GM10847 (cell line): ENCODE results near the gene RFTN1.

ENCODE experiments used
- POLR2A ChIP-seq: IDR thresholded peaks from 2 replicates; pipeline ENCODE4 v1.6.1; 2011; ENCODE audit not compliant: insufficient read length; ENCODE audit errors: extremely low read depth

Gene RFTN1

DNA sequence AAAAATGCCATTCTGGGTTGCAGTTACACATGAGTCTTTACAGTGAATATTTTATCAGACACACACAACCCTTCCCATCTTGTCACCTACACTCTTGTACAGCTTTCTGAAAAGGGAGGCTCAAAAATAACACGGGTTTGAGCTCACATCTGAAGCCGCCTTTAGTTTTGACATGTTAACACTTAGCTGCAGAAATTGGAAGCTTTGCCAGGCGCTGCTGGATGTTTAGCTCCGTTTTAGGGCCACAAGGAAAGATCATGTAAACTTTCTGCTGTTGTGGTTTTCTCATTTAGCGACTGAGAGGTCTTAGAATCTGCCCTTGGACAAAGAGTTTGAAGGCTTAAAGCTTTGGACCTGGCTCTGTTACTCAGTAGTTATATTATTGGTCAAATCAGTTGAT, 128.3 kb downstream of the RFTN1 start:
- no peak for TF ChIP-seq POLR2A

DNA sequence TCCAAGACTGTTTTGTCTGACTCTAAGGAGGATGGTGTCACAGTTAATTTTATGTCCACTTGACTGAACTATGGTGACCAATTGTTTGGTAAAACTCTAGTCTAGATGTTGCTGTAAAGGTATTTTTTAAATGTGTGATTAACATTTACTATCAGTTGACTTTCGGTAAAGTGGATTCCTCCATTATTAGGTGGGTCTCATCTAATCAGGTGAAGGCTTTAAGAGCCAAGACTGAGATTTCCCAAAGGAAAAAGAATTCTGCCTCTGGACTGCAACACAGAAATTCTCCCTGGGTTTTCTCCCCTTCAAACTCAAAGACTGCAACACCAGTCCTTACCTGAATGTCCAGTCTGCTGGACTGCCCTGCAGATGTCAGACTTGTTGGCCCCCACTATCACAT, 129.6 kb downstream of the RFTN1 start:
- no peak for TF ChIP-seq POLR2A

DNA sequence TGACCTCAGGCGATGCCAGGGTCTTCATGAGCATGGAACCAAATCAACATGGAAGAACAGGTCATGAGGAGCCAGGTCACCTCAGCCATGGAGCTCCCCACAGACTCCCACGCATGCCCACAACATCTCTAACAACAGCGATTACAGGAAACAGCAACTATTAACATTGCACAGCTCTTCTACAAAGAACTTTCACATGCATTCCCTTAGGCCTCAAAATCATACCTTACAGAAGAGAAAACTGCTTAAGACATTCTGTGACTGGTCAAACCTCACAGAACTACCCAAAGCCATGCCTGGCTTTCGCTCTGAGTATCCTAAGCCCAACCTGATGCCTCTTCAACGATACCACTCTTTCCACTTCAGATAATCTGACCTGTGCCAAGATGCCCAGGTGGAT, 130.7 kb downstream of the RFTN1 start:
- TF ChIP-seq POLR2A, result no peak

DNA sequence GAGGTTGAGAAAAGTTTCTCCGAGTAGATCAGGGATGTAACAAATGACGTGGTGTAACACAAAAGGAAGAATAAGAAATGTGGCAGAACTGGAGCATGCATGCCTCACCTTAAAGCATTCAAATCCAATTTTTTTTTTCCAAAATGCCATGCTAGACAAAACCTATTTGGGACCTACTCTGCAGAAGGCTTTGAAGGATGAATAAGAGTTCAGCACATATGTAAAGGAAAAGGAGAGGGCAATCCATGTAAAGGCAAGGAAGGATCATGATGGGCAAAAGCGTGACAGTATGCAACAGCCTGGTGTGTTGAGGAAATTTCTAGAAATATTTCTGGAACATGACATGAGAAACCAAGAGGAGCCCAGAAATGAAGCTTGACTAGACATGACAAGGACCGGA, 132.1 kb downstream of the RFTN1 start:
- TF ChIP-seq POLR2A, result no peak

DNA sequence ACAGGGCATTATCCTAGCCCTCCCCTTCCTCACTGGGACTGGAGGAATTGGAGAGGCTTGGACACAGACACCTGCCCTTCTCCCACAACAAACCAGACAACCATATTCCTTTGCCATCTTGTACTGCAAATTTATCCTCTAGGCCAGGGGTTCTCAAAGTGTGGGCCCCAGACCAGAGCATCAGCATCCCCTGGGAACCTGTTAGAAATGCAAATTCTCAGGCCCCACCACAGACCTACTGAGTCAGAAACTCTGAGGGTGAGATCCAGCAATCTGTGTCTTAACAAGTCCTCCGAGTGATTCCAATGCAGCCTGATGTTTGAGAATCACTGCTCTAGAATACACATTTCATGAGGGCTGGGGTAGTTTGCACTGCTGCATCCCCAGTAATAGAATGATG, 133.1 kb downstream of the RFTN1 start:
- TF ChIP-seq POLR2A, result no peak

DNA sequence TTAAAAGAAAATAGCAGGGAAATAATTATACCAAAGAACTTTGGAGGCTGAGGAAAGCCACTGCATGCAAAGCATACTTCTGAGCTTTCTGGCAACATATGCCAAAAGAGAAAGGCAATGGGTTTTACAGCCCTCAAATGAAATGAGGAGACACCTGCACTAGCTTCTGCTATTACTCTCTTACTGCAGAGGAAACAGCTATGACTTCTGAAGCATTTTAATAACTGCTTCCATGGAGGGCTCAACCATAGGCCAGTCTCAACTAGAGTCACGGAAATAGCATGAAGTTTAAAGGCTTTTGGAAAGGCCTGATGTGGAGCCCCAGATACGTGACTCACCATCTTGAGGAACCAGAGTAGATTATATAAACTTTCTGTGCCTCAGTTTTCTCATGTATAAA, 133.7 kb downstream of the RFTN1 start:
- no peak for TF ChIP-seq POLR2A

DNA sequence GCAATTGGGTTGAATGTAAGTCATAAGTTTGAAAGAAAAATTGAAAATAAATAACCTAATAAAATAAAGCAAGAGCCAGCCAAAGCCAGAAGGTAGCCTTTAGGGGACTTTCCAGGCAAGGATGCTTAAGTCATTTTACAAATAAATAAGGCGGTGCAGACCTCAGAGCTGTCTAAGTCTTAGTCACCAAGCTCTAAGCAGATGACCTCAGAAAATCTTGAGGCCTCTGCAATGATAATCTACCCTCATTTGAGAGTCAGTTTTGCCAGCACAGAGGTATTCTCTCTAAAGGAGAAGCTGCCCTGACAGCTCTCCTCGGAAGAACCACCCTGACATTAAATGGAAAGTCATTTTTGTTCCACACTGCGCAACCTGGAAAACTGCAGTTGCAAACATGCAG, 134.6 kb downstream of the RFTN1 start:
- no peak for TF ChIP-seq POLR2A

DNA sequence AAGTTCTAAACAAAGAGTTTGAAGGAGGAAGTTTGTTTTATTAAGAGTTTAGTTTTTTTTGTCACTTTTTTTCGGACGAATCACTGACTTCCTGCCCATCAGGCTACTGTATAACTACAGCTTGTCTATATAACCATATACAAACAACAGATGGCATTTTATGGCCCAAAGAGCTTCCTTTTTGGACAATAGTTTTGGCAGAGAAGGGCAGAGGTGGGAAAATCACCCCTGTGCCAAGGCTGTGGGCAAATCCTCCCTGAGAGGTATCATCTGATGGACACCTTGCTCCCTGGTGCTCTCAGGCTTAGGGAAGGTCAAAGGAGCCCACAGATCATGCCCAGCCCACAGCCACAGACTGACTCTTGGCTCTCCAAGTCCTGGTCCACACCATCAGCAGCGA, 135.1 kb downstream of the RFTN1 start:
- no peak for TF ChIP-seq POLR2A

DNA sequence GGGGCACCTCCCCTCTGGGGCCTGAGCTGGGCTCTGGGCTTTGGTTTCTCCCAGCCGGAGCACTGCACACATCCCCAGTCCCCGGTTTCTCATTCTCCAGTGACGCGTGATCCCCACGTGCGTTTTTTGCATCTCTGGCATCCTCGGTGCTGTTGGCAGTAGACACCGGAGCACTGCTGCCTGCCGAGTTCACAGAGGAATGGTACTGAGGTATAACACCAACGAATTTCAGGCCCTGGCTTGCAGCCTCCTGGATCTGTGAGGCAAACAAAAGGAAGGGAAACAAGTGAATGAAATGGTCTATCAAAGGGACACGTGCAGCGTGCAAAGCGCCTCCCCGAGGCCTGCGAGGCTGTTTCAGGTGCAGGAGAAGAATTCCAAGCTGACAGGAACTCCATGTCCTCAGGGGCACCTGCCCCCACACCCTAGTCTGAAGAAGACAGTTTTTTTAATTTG, 135.6 kb downstream of the RFTN1 start:
- no peak for TF ChIP-seq POLR2A

DNA sequence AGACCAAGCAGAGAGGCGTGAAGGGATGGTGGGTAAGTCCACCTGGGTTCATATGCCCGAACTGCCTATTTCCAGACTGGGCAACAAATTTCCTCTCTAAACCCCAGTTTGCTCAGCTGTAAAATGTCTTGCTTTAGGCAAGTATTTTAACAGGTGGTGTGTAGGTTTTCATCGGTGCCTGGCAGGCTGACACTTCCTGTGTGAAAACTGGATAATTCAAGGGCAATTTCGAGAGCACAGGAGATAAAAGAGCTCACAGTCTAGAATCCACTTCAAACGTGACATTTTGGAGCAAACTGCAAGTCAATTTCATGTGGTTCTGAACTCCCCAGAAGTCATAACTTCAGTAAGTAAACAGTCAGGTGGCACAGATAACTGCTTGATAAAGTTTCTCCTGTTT, 136.3 kb downstream of the RFTN1 start:
- TF ChIP-seq POLR2A, result no peak

DNA sequence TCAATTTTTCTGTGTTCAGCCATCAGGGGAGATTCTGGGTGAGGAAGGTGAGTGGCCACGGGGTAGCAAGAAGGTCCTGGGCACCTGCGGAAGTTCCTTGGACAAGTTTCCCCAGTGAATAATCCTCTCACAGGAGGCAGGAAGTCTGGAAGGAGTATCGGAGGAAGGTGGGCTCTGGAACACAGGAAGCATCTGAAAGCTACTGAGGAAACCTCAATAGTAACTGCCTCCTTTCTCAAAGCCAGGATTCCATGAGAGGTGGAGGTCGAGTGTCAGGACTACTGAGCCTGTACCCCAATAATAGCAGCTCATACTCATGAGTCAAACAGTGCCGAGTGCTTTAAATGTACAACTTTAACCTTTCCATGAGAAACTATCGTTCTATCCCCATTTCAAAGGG, 137.6 kb downstream of the RFTN1 start:
- TF ChIP-seq POLR2A, result no peak

DNA sequence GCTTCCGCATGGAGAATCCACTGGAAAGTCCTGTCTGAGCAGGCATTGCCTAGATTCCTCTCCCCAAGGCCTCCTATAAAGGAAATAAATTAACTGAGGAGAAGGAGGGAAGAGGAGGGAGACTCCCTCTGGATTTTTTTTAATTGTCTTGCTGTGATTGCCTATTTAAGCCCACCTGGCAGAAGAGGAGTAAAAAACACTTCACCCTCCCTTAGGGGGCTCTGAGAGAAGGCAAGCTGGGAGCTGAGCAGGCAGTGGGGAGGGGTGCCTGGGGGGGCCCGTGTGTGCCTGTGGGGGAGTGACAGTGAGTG, 138.6 kb downstream of the RFTN1 start:
- TF ChIP-seq POLR2A, result no peak

DNA sequence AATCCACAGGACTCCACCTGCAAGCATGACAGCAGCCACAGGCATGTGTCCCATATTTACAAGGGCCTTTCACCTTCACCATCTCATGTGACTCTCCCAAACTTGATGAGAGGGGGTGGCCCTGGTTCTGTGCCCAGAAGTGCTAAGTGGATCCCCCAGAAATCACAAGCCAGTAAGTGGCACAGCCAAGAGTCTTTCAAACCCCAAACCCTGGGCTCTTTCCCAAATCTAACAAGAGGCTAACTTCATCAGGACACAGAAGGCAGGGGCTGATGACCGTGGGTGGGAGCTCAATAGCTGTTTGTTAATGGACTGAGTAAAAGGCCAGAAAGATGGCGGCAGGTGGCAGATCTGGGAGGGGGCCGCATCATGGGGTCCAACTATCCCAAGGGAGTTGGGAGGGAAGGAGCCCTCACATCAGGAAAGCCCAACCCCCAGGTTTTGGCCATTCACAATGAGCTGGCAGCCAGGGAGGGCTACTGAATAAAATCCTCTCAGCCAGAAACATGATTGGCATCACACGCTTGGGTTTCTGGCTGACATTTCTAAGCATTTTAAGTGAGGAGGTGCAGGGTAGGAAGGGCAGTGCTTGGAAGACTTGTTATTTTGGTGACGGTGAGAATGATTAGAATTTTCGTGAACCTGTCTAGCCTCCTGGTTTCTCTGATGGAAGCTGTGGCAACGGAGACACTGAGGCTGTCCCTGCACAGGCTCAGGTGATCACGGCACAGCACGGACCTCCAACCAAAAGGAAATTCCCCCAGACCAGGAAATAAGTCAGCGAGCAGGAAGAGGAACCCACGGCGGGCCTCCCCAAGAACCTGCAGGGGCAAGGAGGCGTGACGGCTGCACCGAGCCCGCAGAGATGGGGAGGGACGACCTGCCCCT, 139.2 kb downstream of the RFTN1 start:
- TF ChIP-seq POLR2A, result no peak

DNA sequence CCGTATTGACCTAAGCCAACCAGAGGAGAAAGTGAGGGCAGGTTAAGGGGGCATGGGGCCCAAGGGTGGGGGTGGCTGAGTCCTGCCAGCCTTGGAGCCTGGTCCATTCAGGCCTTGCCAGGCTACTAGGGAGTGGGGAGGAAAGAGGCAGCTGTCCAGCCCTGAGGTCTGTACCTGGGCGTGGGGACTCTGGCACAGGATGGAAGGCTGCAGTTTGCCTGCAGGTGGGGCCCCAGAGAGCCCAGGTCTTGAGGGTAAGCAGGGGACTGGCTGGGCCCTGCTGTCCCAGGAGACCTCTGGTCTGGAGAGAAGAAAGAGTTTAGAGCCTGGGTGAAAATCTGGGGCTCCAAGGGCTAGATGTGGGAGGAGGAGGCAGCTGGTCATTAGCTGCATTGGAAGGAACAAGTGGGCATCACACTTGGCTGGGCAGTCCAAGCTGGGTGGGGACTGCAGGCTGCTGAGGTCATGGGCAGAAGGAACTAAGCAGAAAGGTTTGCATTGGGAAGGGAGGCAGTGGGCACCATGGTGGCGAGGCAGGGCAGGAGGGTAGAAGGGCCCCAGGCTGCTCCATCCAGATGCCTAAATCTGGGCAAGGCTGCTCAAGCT, 140.1 kb downstream of the RFTN1 start:
- no peak for TF ChIP-seq POLR2A

DNA sequence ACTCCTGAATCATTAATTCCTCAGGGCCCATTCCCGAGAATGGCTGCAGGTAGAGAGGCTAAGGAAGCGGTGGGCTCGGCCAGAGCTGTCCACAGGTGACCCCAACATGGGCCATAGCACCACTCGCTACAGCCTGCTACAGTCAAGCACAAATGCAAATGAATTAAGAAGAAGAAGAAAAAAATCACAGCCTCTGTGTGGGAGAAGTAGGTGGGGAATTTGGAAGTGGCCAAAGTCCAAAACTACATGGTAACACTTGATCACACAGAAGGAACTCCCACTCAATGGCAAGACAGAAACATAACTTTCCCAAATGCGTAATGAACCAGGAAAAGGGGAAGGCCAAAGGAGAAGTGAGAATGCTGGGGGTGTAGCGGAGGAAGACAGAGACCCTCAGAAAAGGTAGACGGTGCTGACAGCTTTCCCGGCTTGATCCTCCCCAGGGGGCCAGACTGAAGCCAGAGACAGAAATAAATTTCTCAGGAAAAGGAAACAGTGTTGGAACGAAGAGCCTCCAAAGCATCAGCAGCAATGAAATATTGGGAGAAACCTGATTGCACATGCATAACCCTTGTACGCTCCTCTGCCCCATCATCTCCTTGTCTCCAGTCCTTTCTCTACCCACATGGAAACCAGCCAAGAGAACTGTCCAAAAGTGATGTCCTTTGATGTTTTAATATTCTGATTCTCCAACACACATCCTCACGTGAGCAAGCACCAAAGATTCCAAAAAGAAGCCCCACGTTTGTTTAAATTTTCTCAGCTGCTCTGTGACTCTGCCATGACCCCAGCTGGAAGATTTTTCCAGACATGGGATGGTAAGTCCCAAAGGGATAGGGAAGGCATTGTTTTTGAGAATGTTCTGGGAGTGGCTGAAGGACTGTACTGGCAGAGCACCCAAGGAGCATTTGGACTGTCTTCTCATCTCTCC, 140.9 kb downstream of the RFTN1 start:
- no peak for TF ChIP-seq POLR2A
